ENCODE measurements around the gene SULF2. TPM values are rescaled to one million over a fixed set of nuclear protein-coding genes. Genes with fewer than 3 reads are reported as not detected.

Gene SULF2
- total RNA-seq, 2 experiments from 2014 or later = 0.79 to 2.0 TPM

- peak overlapping the region; percentile 15 for H3K27ac Mint-ChIP-seq
- H3K4me1 Mint-ChIP-seq = peaks cover 13% of the 10 kb centered on the region
- peaks cover 84% of the 10 kb centered on the region for H3K27me3 Mint-ChIP-seq
- no peaks in the 10 kb centered on the region for H3K9me3 Mint-ChIP-seq (ENCODE audit: low read depth)
- CTCF ChIA-PET = interaction anchor here (0.8 to 1.7 kb wide), 6 partner anchors 8 to 834 kb away, joined by 3 to 6 read pairs (median 4); no protein-coding TSS in a partner anchor
- DNase-seq (peak; percentile 41), ATAC-seq (peak; percentile 53)
- peak overlapping the region; percentile 55 for H3K4me3 Mint-ChIP-seq
- H3K36me3 Mint-ChIP-seq = no peaks in the 10 kb centered on the region
Measured at GRCh38 chr20:47785854-47786764, 828 bp upstream of the SULF2 start.

DNA sequence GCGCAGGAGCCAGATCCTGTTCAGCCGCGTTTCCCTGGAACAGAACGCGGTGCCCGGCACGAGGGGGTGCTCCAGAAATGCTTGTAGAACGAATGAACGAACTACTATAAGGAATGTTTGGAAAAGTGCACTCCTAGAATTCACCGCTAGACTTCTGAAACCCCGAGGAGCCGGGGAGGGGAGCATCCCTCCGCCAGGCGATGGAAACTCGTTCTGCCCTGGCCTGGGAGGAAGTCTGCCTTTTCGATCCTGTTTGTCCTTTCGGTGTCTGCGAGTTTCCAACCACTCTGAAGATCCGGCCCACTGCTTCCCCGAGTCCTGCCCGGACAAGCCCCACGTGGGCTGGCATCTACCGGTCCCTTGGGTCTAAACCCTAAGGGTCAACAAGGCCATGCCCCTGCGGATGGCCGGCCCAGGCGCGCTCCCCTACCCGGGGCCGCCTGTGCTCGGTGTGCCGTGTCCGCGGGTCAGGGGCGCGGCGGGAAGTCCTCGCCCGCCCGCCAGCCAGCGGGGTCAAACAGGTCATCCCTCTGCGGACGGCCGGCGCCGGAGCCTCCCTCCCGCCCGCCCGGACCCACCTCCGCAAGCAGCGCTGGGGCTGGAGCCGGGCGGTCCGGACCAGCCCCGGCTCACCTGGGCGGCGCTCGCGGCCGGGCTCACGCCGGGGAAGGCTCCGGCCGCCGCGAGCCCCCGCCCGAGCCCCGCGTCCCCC is 526 bp downstream of the SULF2 start:
- no peak overlapping the region for H3K4me3 Mint-ChIP-seq
- CTCF ChIA-PET = interaction anchor here (1.8 kb wide), 1 partner anchor 59 kb away, joined by 5 read pairs; no protein-coding TSS in a partner anchor
- H3K36me3 Mint-ChIP-seq = no peaks in the 10 kb centered on the region
- peaks cover 13% of the 10 kb centered on the region for H3K4me1 Mint-ChIP-seq
- no peaks in the 10 kb centered on the region for H3K9me3 Mint-ChIP-seq (ENCODE audit: low read depth)
- H3K27ac Mint-ChIP-seq = no peak overlapping the region
- ATAC-seq = peak; percentile 27
- DNase-seq = no peak
- peaks cover 71% of the 10 kb centered on the region for H3K27me3 Mint-ChIP-seq

DNA sequence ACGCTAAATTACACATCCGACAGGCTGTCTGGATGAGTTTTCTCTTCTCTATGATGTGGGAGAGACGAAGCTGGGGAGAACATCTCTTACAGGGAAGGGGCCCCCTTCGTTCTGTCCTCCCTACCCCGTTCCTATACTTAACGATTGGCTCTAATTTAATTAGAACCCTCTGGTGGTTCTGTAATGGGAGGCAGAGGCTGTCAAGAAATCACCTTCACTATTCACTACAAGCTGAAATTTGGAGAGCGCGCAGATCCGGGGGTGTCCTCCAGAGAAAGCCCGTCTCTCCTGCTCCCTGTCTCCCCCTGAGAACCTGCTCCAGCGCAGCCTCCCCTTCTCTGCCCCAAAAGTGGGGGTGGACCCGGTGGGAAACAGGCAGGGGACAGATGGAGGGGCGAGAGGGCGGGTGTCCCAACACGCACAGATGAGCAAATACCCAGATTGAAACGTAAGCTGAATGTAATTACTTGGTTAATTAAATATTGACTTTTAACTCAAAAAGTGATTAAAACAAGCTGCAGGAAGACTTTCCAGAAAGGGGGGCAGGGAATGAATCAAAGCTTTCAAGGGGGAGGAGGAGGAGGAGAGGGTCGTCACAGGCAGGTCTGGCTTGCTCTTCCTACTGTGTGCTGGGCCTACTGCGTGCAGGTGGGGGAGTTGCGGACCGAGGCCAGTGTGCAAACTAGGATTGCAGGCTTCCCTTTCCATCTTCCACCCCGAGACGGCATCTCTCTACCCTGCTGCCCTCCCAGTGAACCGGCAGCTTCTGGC is 1.3 kb downstream of the SULF2 start:
- ATAC-seq = no peak
- H3K36me3 Mint-ChIP-seq = no peaks in the 10 kb centered on the region
- no peak for DNase-seq
- no peak overlapping the region for H3K27ac Mint-ChIP-seq
- peaks cover 13% of the 10 kb centered on the region for H3K4me1 Mint-ChIP-seq
- CTCF ChIA-PET = interaction anchor here (0.7 to 1.8 kb wide), 2 partner anchors 59 to 244 kb away, joined by 3 to 5 read pairs; no protein-coding TSS in a partner anchor
- H3K4me3 Mint-ChIP-seq = peak overlapping the region; percentile 23
- peaks cover 64% of the 10 kb centered on the region for H3K27me3 Mint-ChIP-seq
- H3K9me3 Mint-ChIP-seq (ENCODE audit: low read depth) = no peaks in the 10 kb centered on the region

GRCh38 chr20:47782920-47783552 is 2.2 kb downstream of the SULF2 start:
- CTCF ChIA-PET = interaction anchor here (1.8 kb wide), 1 partner anchor 58 kb away, joined by 5 read pairs; no protein-coding TSS in a partner anchor
- Mint-ChIP-seq H3K4me1 (peaks cover 13% of the 10 kb centered on the region), H3K27me3 (peaks cover 54% of the 10 kb centered on the region), H3K4me3 (no peak overlapping the region), H3K36me3 (no peaks in the 10 kb centered on the region), H3K27ac (no peak overlapping the region), H3K9me3 (ENCODE audit: low read depth) (no peaks in the 10 kb centered on the region)
- DNase-seq (no peak), ATAC-seq (no peak)

DNA sequence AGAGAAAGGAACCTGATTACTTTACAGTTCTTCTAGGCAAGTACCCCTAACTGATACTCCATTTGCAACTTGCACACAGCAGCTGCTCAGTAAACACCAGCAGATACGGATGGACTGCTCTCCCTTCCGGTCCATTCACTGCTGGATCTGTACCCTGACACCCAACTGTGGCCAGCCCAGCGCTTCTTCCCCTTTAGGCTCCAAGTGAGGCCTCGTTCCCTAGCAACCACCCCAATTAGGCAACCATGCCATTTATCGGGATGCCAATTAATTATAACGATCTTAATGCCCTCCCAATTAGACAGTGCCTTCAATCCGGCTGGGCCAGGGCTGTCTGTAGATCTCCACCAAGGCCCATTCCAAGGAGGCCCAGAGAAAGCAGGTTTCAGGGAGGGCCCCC is 3.2 kb downstream of the SULF2 start:
- H3K4me1 Mint-ChIP-seq = peaks cover 13% of the 10 kb centered on the region
- ATAC-seq = no peak
- no peaks in the 10 kb centered on the region for H3K36me3 Mint-ChIP-seq
- peaks cover 45% of the 10 kb centered on the region for H3K27me3 Mint-ChIP-seq
- no peak for DNase-seq
- no peak overlapping the region for H3K27ac Mint-ChIP-seq
- CTCF ChIA-PET = interaction anchor here (0.8 kb wide), 1 partner anchor 57 kb away, joined by 3 read pairs; no protein-coding TSS in a partner anchor
- H3K9me3 Mint-ChIP-seq (ENCODE audit: low read depth) = no peaks in the 10 kb centered on the region
- H3K4me3 Mint-ChIP-seq = no peak overlapping the region

GRCh38 chr20:47781632-47782031 is 3.6 kb downstream of the SULF2 start:
- H3K36me3 Mint-ChIP-seq = no peaks in the 10 kb centered on the region
- no peaks in the 10 kb centered on the region for H3K9me3 Mint-ChIP-seq (ENCODE audit: low read depth)
- ATAC-seq (no peak), DNase-seq (no peak)
- H3K27ac Mint-ChIP-seq = no peak overlapping the region
- H3K27me3 Mint-ChIP-seq = peaks cover 41% of the 10 kb centered on the region
- peaks cover 13% of the 10 kb centered on the region for H3K4me1 Mint-ChIP-seq
- CTCF ChIA-PET = interaction anchor here (0.8 kb wide), 1 partner anchor 57 kb away, joined by 3 read pairs; no protein-coding TSS in a partner anchor
- no peak overlapping the region for H3K4me3 Mint-ChIP-seq

DNA sequence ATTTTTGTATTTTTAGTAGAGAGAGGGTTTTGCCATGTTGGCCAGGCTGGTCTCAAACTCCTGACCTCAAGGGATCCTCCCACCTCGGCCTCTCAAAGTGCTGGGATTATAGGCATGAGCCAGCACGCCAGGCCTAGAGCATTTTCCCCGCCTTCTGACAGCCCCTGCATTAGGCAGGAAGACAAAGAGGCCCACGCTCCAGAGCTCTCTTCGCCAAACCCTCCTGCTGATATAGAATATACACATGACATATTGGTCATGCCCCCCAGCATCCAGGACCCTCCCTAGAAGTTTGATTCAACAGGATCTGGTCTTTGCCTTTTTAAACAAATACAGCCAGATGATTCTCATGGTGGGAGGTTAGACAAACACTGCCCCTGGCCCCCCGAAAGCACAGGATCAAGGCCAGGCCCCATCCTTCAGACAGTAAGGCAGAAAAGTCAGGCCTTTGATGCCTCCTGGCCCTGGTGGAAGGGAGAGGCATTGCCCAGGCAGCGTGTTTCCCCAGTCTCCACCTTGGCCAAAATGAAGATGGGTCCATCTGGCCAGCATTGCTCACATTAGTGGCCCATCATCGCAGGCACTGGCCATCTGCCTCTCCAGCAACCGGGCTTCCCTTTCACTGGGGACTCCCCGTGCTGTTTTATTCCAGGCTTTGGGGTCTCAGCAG is 4.4 kb downstream of the SULF2 start:
- H3K4me3 Mint-ChIP-seq = no peak overlapping the region
- H3K27ac Mint-ChIP-seq = no peak overlapping the region
- ATAC-seq (no peak), DNase-seq (no peak)
- H3K27me3 Mint-ChIP-seq = peaks cover 33% of the 10 kb centered on the region
- H3K36me3 Mint-ChIP-seq = no peaks in the 10 kb centered on the region
- CTCF ChIA-PET = no interaction called here
- H3K9me3 Mint-ChIP-seq (ENCODE audit: low read depth) = no peaks in the 10 kb centered on the region
- peaks cover 6% of the 10 kb centered on the region for H3K4me1 Mint-ChIP-seq

DNA sequence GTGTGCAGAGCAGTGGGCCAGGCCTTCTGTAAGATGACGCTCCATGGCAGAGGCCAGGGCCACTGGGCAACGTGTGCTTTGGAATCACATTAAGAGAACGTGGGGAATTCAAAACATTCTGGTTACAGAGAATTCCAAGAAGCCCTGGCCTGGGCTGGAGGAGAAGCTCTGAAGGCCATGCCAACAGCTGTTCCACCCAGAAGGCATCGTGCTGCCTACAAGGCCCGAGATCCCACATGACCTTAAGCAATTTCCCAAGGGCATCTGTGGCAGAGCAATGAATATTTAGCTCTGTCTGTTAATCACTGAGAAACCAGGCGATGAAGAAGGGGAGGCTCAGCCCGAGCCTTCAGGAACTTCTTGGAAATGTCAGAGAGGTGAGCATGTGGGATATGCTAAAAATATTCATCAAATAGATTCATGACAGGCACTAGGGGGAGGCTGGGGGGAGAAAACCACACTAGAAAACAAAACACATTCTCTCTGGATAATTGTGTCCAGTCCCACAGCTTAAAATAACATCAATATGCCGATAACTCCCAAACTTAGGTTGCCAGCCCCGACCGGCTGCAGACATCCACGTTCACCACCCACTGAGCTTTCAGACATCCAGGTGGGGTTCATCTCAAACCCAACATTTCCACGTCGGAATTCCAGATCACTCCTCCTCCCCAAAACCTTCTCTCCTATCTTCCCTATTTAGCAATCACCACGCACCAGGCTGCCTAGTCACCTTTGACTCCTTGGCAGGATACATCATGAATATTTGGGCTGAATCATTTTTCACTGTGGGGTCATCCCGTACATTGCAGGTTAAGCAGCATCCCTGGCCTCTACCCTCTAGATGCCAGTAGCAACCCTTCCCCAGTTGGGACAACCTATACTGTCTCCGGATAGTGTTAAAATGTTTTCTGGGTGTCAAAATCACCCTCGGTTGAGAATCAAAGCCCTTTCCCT is 6.6 kb downstream of the SULF2 start:
- ATAC-seq (no peak), DNase-seq (no peak)
- Mint-ChIP-seq H3K4me3 (no peak overlapping the region), H3K36me3 (no peaks in the 10 kb centered on the region), H3K4me1 (no peaks in the 10 kb centered on the region), H3K9me3 (ENCODE audit: low read depth) (no peaks in the 10 kb centered on the region), H3K27ac (no peak overlapping the region), H3K27me3 (peaks cover 25% of the 10 kb centered on the region)
- CTCF ChIA-PET = interaction anchor here (1.0 kb wide), 1 partner anchor 8 kb away, joined by 3 read pairs; no protein-coding TSS in a partner anchor

- H3K36me3 Mint-ChIP-seq = no peaks in the 10 kb centered on the region
- no peaks in the 10 kb centered on the region for H3K9me3 Mint-ChIP-seq (ENCODE audit: low read depth)
- peaks cover 11% of the 10 kb centered on the region for H3K27me3 Mint-ChIP-seq
- no peak overlapping the region for H3K27ac Mint-ChIP-seq
- CTCF ChIA-PET = no interaction called here
- DNase-seq (no peak), ATAC-seq (no peak)
- H3K4me1 Mint-ChIP-seq = no peaks in the 10 kb centered on the region
- no peak overlapping the region for H3K4me3 Mint-ChIP-seq
Measured at GRCh38 chr20:47777220-47777619, 8.1 kb downstream of the SULF2 start.

DNA sequence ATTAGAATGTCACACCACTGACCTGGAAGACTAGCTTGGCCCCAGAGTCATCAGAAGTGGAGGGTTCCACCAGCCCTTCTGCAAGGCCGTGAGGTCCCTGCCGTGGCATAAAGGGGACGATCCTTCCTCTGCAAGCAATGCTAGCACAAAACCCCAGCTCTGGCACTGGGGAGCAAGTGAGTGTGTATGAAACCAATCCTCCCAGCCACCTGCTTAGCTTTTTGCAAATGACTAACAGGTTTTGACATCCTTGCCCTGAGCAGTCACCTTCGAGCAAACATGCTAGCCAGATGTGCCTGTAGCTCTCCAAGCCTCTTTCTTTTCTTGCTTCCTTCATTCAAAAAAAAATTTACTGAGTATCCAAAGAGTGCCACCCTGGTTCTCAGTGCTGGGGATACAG is 8.6 kb downstream of the SULF2 start:
- Mint-ChIP-seq H3K4me1 (no peaks in the 10 kb centered on the region), H3K9me3 (ENCODE audit: low read depth) (no peaks in the 10 kb centered on the region), H3K27ac (no peak overlapping the region), H3K36me3 (no peaks in the 10 kb centered on the region), H3K4me3 (no peak overlapping the region), H3K27me3 (peaks cover 6% of the 10 kb centered on the region)
- DNase-seq = no peak
- CTCF ChIA-PET = interaction anchor here (1.2 kb wide), 1 partner anchor 116 kb away, joined by 3 read pairs; no protein-coding TSS in a partner anchor
- ATAC-seq = no peak

GRCh38 chr20:47775841-47776240 is 9.4 kb downstream of the SULF2 start:
- CTCF ChIA-PET = interaction anchor here (1.2 kb wide), 1 partner anchor 116 kb away, joined by 3 read pairs; no protein-coding TSS in a partner anchor

More at GRCh38 chr20:47775841-47776240, 9.4 kb downstream of the SULF2 start:
- ATAC-seq = no peak
- Mint-ChIP-seq H3K4me1 (no peaks in the 10 kb centered on the region), H3K27me3 (peaks cover 4% of the 10 kb centered on the region), H3K4me3 (no peak overlapping the region), H3K9me3 (ENCODE audit: low read depth) (no peaks in the 10 kb centered on the region), H3K36me3 (no peaks in the 10 kb centered on the region), H3K27ac (no peak overlapping the region)
- no peak for DNase-seq

Measured in activated CD8-positive, alpha-beta memory T cell treated with anti-CD3 and anti-CD28 coated beads, Interleukin-2, amount 10 ng/mL, durations not matched to agents 7 days and 5 days (primary cell).